ENCODE results near the gene MAMLD1.
"Not testable (repeated sequence)": the region's sequence is repeated elsewhere in the genome, so short reads cannot be mapped to it uniquely, and the experiment has no call there.

Gene MAMLD1

GRCh38 chrX:150362599-150363481 is at the start of gene MAMLD1:
TSS of gene MAMLD1 (plus strand) at chrX:150363317. CDS start at chrX:150445517, 82,200 bp downstream.
- DNase-seq = peak; percentile 78

GRCh38 chrX:150313514-150313913 is 49.6 kb upstream of the MAMLD1 start:
- no peak for DNase-seq

GRCh38 chrX:150314186-150314585 is 48.9 kb upstream of the MAMLD1 start:
- no peak for DNase-seq

- DNase-seq = no peak
Observed at GRCh38 chrX:150316564-150316963, 46.6 kb upstream of the MAMLD1 start.

GRCh38 chrX:150323020-150323419 is 40.1 kb upstream of the MAMLD1 start:
- DNase-seq = no peak

- DNase-seq = no peak
Observed at GRCh38 chrX:150324035-150324728, 38.9 kb upstream of the MAMLD1 start.

- no peak for DNase-seq
Observed at GRCh38 chrX:150324919-150325318, 38.2 kb upstream of the MAMLD1 start.

- DNase-seq = no peak
Observed at GRCh38 chrX:150326541-150327247, 36.4 kb upstream of the MAMLD1 start.

- DNase-seq = no peak
Observed at GRCh38 chrX:150329282-150329681, 33.8 kb upstream of the MAMLD1 start.

- DNase-seq = no peak
Observed at GRCh38 chrX:150329868-150330267, 33.2 kb upstream of the MAMLD1 start.

- no peak for DNase-seq
Observed at GRCh38 chrX:150332023-150332422, 31.1 kb upstream of the MAMLD1 start.

- DNase-seq = no peak
Observed at GRCh38 chrX:150334100-150334499, 29.0 kb upstream of the MAMLD1 start.

GRCh38 chrX:150334981-150335380 is 28.1 kb upstream of the MAMLD1 start:
- no peak for DNase-seq

- no peak for DNase-seq
Observed at GRCh38 chrX:150337026-150337425, 26.1 kb upstream of the MAMLD1 start.

GRCh38 chrX:150337536-150337935 is 25.6 kb upstream of the MAMLD1 start:
- DNase-seq = no peak

- DNase-seq = no peak
Observed at GRCh38 chrX:150338615-150339014, 24.5 kb upstream of the MAMLD1 start.

GRCh38 chrX:150339736-150340135 is 23.4 kb upstream of the MAMLD1 start:
- no peak for DNase-seq

GRCh38 chrX:150340326-150340725 is 22.8 kb upstream of the MAMLD1 start:
- DNase-seq = not testable (repeated sequence)

GRCh38 chrX:150347471-150347870 is 15.6 kb upstream of the MAMLD1 start:
- no peak for DNase-seq

- DNase-seq = no peak
Observed at GRCh38 chrX:150348365-150348764, 14.8 kb upstream of the MAMLD1 start.

GRCh38 chrX:150352114-150352513 is 11.0 kb upstream of the MAMLD1 start:
- no peak for DNase-seq

- no peak for DNase-seq
Observed at GRCh38 chrX:150352581-150352980, 10.5 kb upstream of the MAMLD1 start.

GRCh38 chrX:150355913-150356312 is 7.2 kb upstream of the MAMLD1 start:
- no peak for DNase-seq

- peak; percentile 43 for DNase-seq
Observed at GRCh38 chrX:150357790-150358189, 5.3 kb upstream of the MAMLD1 start.
